Natural killer cell (primary cell): Measurements from ENCODE around the gene TMPRSS3. TPM values are rescaled to one million over a fixed set of nuclear protein-coding genes. Genes with fewer than 3 reads are reported as not detected.

Source experiments
- ATAC-seq, 3 donors: fragments of 150-1000 bp in 2 of 3; fragments of 200-7000 bp in 1 of 3; cut with Tn5 transposase; 1 replicate in 1 of 3; 2 replicates in 2 of 3; pipeline ENCODE4 v1.10.0; 2021; ENCODE audit warnings: mild to moderate bottlenecking in 2 of 3, moderate library complexity in 2 of 3
- DNase-seq, 2 donors: peaks; one replicate each; pipeline versions ENCODE4 v3.0.0 to v3.0.0-alpha.2; 2013 to 2021; ENCODE audit warnings: mixed read lengths in 1 of 2
- H3K27ac ChIP-seq: one replicate; pipeline ENCODE4 v1.5.1; 2013; ENCODE audit warnings: mild to moderate bottlenecking, low read length
- H3K27me3 ChIP-seq: one replicate; pipeline ENCODE4 v1.6.1; 2013; ENCODE audit warnings: low read length; ENCODE audit not compliant: control insufficient read depth, insufficient read depth
- H3K36me3 ChIP-seq: one replicate; pipeline ENCODE4 v1.6.1; 2013; ENCODE audit warnings: low read length; ENCODE audit not compliant: control insufficient read depth, insufficient read depth
- H3K4me1 ChIP-seq: one replicate; pipeline ENCODE4 v1.6.1; 2013; ENCODE audit warnings: low read length; ENCODE audit not compliant: control insufficient read depth, insufficient read depth
- H3K4me3 ChIP-seq: one replicate; pipeline ENCODE4 v1.5.1; 2013; ENCODE audit warnings: low read length
- H3K9me3 ChIP-seq: one replicate; pipeline ENCODE4 v1.6.1; 2013; ENCODE audit warnings: low read length; ENCODE audit not compliant: control insufficient read depth, insufficient read depth
- H3K27ac Mint-ChIP-seq, 2 donors: one replicate each; pipeline ENCODE4 v1.8.0; 2022; ENCODE audit warnings: mild to moderate bottlenecking in 2 of 2, mixed read lengths in 2 of 2, moderate library complexity in 1 of 2
- H3K27me3 Mint-ChIP-seq, 2 donors: one replicate each; pipeline ENCODE4 v1.8.0; 2022; ENCODE audit warnings: low read depth in 2 of 2, mixed read lengths in 2 of 2
- H3K36me3 Mint-ChIP-seq: one replicate; pipeline ENCODE4 v1.8.0; 2022; ENCODE audit warnings: mixed read lengths
- H3K4me1 Mint-ChIP-seq, 2 donors: one replicate each; pipeline ENCODE4 v1.8.0; 2022; ENCODE audit warnings: mixed read lengths in 2 of 2
- H3K4me3 Mint-ChIP-seq: one replicate; pipeline ENCODE4 v1.8.0; 2022; ENCODE audit warnings: mild to moderate bottlenecking, moderate library complexity, mixed read lengths
- H3K9me3 Mint-ChIP-seq, 2 donors: one replicate each; pipeline ENCODE4 v1.8.0; 2022; ENCODE audit warnings: mixed read lengths in 2 of 2
- CTCF ChIP-seq: fragments of 200-600 bp; IDR thresholded peaks from one replicate; pipeline ENCODE4 v1.8.0; 2022; ENCODE audit warnings: antibody characterized with exemption
- WGBS: methylation state at CpG from one replicate; pipeline ENCODE4 v1.1.7; 2013; ENCODE audit warnings: missing lambda C conversion rate; ENCODE audit not compliant: insufficient coverage; 5-methylcytosine and 5-hydroxymethylcytosine counted together
- intact Hi-C: fragments of 100-400 bp; cut with micrococcal nuclease; formaldehyde crosslinking; loops from one replicate; pipeline ENCODE4 v1.14.2; 2022
- total RNA-seq, 4 donors: library from RNA; stranded (reverse); fragments of 120-200 nt in 1 of 4; gene quantifications; one replicate each; pipeline versions ENCODE4 v1.2.3 to v1.2.4, GENCODE V29; 2013 to 2022

The TMPRSS3 gene
- total RNA-seq, 3 donors from 2014 or later (not counting 1 experiment from before 2014, with no cell fraction given): 0.25 TPM; not detected in 2

GRCh38 chr21:42373908-42374455, 21.9 kb downstream of the TMPRSS3 start:
- ATAC-seq (no peak), DNase-seq (no peak)
- no peaks in the 10 kb centered on the region for H3K36me3 Mint-ChIP-seq
- no peak overlapping the region for H3K27ac Mint-ChIP-seq
- H3K4me1 Mint-ChIP-seq: peaks cover 0 to 13% of the 10 kb centered on the region in 2 donors
- no peaks in the 10 kb centered on the region for H3K9me3 Mint-ChIP-seq
- H3K9me3 ChIP-seq: no peaks in the 10 kb centered on the region
- H3K27me3 Mint-ChIP-seq: peaks cover 46 to 65% of the 10 kb centered on the region in 2 donors
- intact Hi-C loops: no loop called here
- WGBS: 93% methylated on average over 16 of the region's 16 CpGs
- no peak overlapping the region for H3K4me3 Mint-ChIP-seq
- no peaks in the 10 kb centered on the region for H3K27me3 ChIP-seq
- no peak overlapping the region for H3K4me3 ChIP-seq
- no peaks in the 10 kb centered on the region for H3K4me1 ChIP-seq
- TF ChIP-seq CTCF: no peak
- no peaks in the 10 kb centered on the region for H3K36me3 ChIP-seq
- no peak overlapping the region for H3K27ac ChIP-seq

- Mint-ChIP-seq H3K4me1 (peaks cover 0 to 13% of the 10 kb centered on the region in 2 donors), H3K36me3 (no peaks in the 10 kb centered on the region), H3K27ac (no peak overlapping the region), H3K4me3 (no peak overlapping the region), H3K9me3 (no peaks in the 10 kb centered on the region), H3K27me3 (peaks cover 46 to 68% of the 10 kb centered on the region in 2 donors)
- DNase-seq (no peak), ATAC-seq (no peak)
- intact Hi-C loops: no loop called here
- no peak overlapping the region for H3K27ac ChIP-seq
- H3K36me3 ChIP-seq: no peaks in the 10 kb centered on the region
- WGBS: 79% methylated on average over 25 of the region's 25 CpGs
- no peaks in the 10 kb centered on the region for H3K4me1 ChIP-seq
- no peaks in the 10 kb centered on the region for H3K9me3 ChIP-seq
- no peaks in the 10 kb centered on the region for H3K27me3 ChIP-seq
- no peak for TF ChIP-seq CTCF
- H3K4me3 ChIP-seq: no peak overlapping the region
Observed at GRCh38 chr21:42373196-42373907, 22.5 kb downstream of the TMPRSS3 start.

GRCh38 chr21:42370894-42371654, 24.8 kb downstream of the TMPRSS3 start:
- Mint-ChIP-seq H3K4me3 (no peak overlapping the region), H3K9me3 (no peaks in the 10 kb centered on the region), H3K27ac (peak overlapping the region in 1 of 2 donors; percentile 72), H3K36me3 (no peaks in the 10 kb centered on the region), H3K4me1 (peaks cover 0 to 13% of the 10 kb centered on the region in 2 donors), H3K27me3 (peaks cover 34 to 49% of the 10 kb centered on the region in 2 donors)
- Histone ChIP-seq H3K27ac (no peak overlapping the region), H3K9me3 (no peaks in the 10 kb centered on the region), H3K36me3 (no peaks in the 10 kb centered on the region), H3K4me3 (no peak overlapping the region), H3K27me3 (no peaks in the 10 kb centered on the region), H3K4me1 (no peaks in the 10 kb centered on the region)
- DNase-seq: no peak
- ATAC-seq: no peak
- 66% methylated on average over 18 of the region's 18 CpGs for WGBS
- intact Hi-C loops: no loop called here
- TF ChIP-seq CTCF: no peak
